Right kidney (tissue), 1 donor: ENCODE data around the gene PLAC8L1.

ENCODE experiments used
- DNase-seq: peaks from one replicate; pipeline ENCODE4 v3.0.0-alpha.2; 2016

PLAC8L1 gene

GRCh38 chr5:146079695-146080373 lies 25.5 kb downstream of the PLAC8L1 start:
- DNase-seq, result no peak

GRCh38 chr5:146078566-146078965 lies 26.8 kb downstream of the PLAC8L1 start:
- no peak for DNase-seq

GRCh38 chr5:146076455-146076854 lies 28.9 kb downstream of the PLAC8L1 start:
- no peak for DNase-seq

- DNase-seq, result no peak
Observed at GRCh38 chr5:146076028-146076427, 29.3 kb downstream of the PLAC8L1 start.

GRCh38 chr5:146073239-146073900 lies 32.0 kb downstream of the PLAC8L1 start:
- no peak for DNase-seq

- no peak for DNase-seq
Observed at GRCh38 chr5:146072595-146072994, 32.8 kb downstream of the PLAC8L1 start.

GRCh38 chr5:146071171-146071570 lies 34.2 kb downstream of the PLAC8L1 start:
- no peak for DNase-seq

GRCh38 chr5:146070746-146071145 lies 34.6 kb downstream of the PLAC8L1 start:
- DNase-seq, result no peak

GRCh38 chr5:146069780-146070099 lies 35.6 kb downstream of the PLAC8L1 start:
- no peak for DNase-seq

- DNase-seq, result no peak
Observed at GRCh38 chr5:146068977-146069779, 36.2 kb downstream of the PLAC8L1 start.

GRCh38 chr5:146068206-146068605 lies 37.2 kb downstream of the PLAC8L1 start:
- no peak for DNase-seq

- no peak for DNase-seq
Observed at GRCh38 chr5:146066968-146067367, 38.4 kb downstream of the PLAC8L1 start.

GRCh38 chr5:146060221-146060585 lies 45.2 kb downstream of the PLAC8L1 start:
- DNase-seq, result no peak

GRCh38 chr5:146059460-146060220 lies 45.7 kb downstream of the PLAC8L1 start:
- DNase-seq, result no peak

- DNase-seq, result no peak
Observed at GRCh38 chr5:146055432-146055831, 49.9 kb downstream of the PLAC8L1 start.

GRCh38 chr5:146052780-146053179 lies 52.6 kb downstream of the PLAC8L1 start:
- no peak for DNase-seq

GRCh38 chr5:146051678-146052077 lies 53.7 kb downstream of the PLAC8L1 start:
- no peak for DNase-seq

GRCh38 chr5:146050086-146050485 lies 55.3 kb downstream of the PLAC8L1 start:
- DNase-seq, result no peak

GRCh38 chr5:146049704-146050026 lies 55.7 kb downstream of the PLAC8L1 start:
- peak; percentile 49 for DNase-seq

- DNase-seq, result peak; percentile 22
Observed at GRCh38 chr5:146048994-146049703, 56.2 kb downstream of the PLAC8L1 start.

- no peak for DNase-seq
Observed at GRCh38 chr5:146047396-146047795, 58.0 kb downstream of the PLAC8L1 start.

GRCh38 chr5:146043722-146044121 lies 61.7 kb downstream of the PLAC8L1 start:
- DNase-seq, result no peak
